Panc1 (cell line): Measurements from ENCODE around the gene ZFAND3. TPM values are rescaled to one million over a fixed set of nuclear protein-coding genes. Genes with fewer than 3 reads are reported as not detected.

Source experiments
- ATAC-seq: fragments of 200-7000 bp; cut with Tn5 transposase; 2 replicates; pipeline ENCODE4 v1.9.1; 2020; ENCODE audit warnings: mild to moderate bottlenecking, moderate library complexity
- BruUV-seq: library from RNA; stranded (reverse); fragments of 400-500 nt; replicated peaks from 2 replicates; lab custom pipeline; 2021; lab: Mats Ljungman, UMichigan
- CTCF ChIA-PET: fragments of 300-600 bp; sonication (Branson Sonifier 250); formaldehyde crosslinking; loops from one replicate; lab custom pipeline; 2022; ENCODE audit warnings: antibody characterized with exemption; lab: Charles Lee
- POLR2A ChIA-PET: fragments of 300-600 bp; sonication (Branson Sonifier 250); formaldehyde crosslinking; loops from one replicate; lab custom pipeline; 2022; ENCODE audit warnings: antibody characterized with exemption; lab: Charles Lee
- DNase-seq: peaks from one replicate; pipeline ENCODE4 v3.0.0-alpha.2; 2010; ENCODE audit warnings: low read depth, low spot score
- H3K27ac ChIP-seq: 2 replicates; pipeline ENCODE4 v1.5.1; 2011; ENCODE audit warnings: mild to moderate bottlenecking, low read length, inconsistent platforms
- H3K27me3 ChIP-seq: fragments of 200-500 bp; sonication (Bioruptor generic); 2 replicates; pipeline ENCODE4 v1.6.0; 2014; ENCODE audit warnings: low read length, inconsistent platforms; ENCODE audit not compliant: control insufficient read depth, insufficient read depth
- H3K36me3 ChIP-seq: fragments of 200-500 bp; sonication (Bioruptor generic); 2 replicates; pipeline ENCODE4 v1.5.1; 2014; ENCODE audit warnings: inconsistent platforms, mild to moderate bottlenecking, low read length, moderate library complexity; ENCODE audit not compliant: control insufficient read depth, insufficient read depth
- H3K4me1 ChIP-seq: 2 replicates; pipeline ENCODE4 v1.5.1; 2011; ENCODE audit warnings: inconsistent platforms, mild to moderate bottlenecking, low read length, moderate library complexity; ENCODE audit not compliant: control insufficient read depth, insufficient read depth
- H3K4me3 ChIP-seq, 2 experiments: 2 replicates each; pipeline ENCODE4 v1.5.1; 2011 to 2012; ENCODE audit warnings: low read depth in 2 of 2, low read length in 2 of 2, mild to moderate bottlenecking in 2 of 2, inconsistent platforms in 1 of 2, moderate library complexity in 1 of 2
- H3K9me3 ChIP-seq: fragments of 200-500 bp; sonication (Bioruptor generic); 2 replicates; pipeline ENCODE4 v1.5.1; 2014; ENCODE audit warnings: low read depth, mild to moderate bottlenecking, inconsistent platforms, low read length, moderate library complexity; ENCODE audit not compliant: control insufficient read depth, insufficient read depth
- CTCF ChIP-seq: fragments of 450-650 bp; IDR thresholded peaks from 2 replicates; pipeline ENCODE4 v1.5.1; 2017; ENCODE audit warnings: mild to moderate bottlenecking
- POLR2AphosphoS5 ChIP-seq: IDR thresholded peaks from 2 replicates; pipeline ENCODE4 v1.6.1; 2012; ENCODE audit warnings: mild to moderate bottlenecking, low read depth, low read length, moderate library complexity
- REST ChIP-seq, 2 experiments: IDR thresholded peaks; 2 replicates each; pipeline ENCODE4 v1.6.1; 2011 to 2012; ENCODE audit warnings: low read depth in 2 of 2, control low read depth in 1 of 2, low read length in 1 of 2, mild to moderate bottlenecking in 1 of 2, moderate library complexity in 1 of 2; ENCODE audit not compliant: insufficient read depth in 1 of 2
- SIN3A ChIP-seq: IDR thresholded peaks from 2 replicates; pipeline ENCODE4 v1.6.1; 2012; ENCODE audit warnings: low read depth, mild to moderate bottlenecking, low read length, moderate library complexity, borderline replicate concordance; ENCODE audit not compliant: insufficient read depth
- TCF7L2 ChIP-seq: IDR thresholded peaks from 2 replicates; pipeline ENCODE4 v1.6.1; 2011; ENCODE audit warnings: mild to moderate bottlenecking, low read depth, low read length, inconsistent platforms
- in situ Hi-C: cut with HindIII; loops from 2 replicates; pipeline ENCODE4 v1.10.0; 2016; ENCODE audit warnings: low sequenced_read_pairs, low pct_unique_long_range_greater_than_20kb
- intact Hi-C: fragments of 100-400 bp; cut with micrococcal nuclease; formaldehyde crosslinking; loops from one replicate; pipeline ENCODE4 v1.10.0; 2022; ENCODE audit not compliant: unreplicated experiment
- total RNA-seq: library from RNA; stranded (reverse); gene quantifications from one replicate; pipeline ENCODE4 v1.2.1, GENCODE V29; 2021; ENCODE audit not compliant: unreplicated experiment

Gene ZFAND3
- total RNA-seq, 1 experiment from 2014 or later = 95.9 TPM

GRCh38 chr6:38180586-38180985 is 361.1 kb downstream of the ZFAND3 start:
- TF ChIP-seq REST (IDR thresholded peaks at IDR 0.05; ENCODE audit: insufficient read depth in 1 of 2, low read depth in 2 of 2, low read length in 1 of 2) (no peak), CTCF (no peak), POLR2AphosphoS5 (no peak), SIN3A (no peak), TCF7L2 (no peak)
- Histone ChIP-seq H3K4me3 (no peak overlapping the region), H3K4me1 (no peaks in the 10 kb centered on the region), H3K27me3 (no peaks in the 10 kb centered on the region), H3K27ac (no peak overlapping the region), H3K36me3 (no peaks in the 10 kb centered on the region), H3K9me3 (no peaks in the 10 kb centered on the region)
- POLR2A ChIA-PET = no interaction called here
- in situ Hi-C loops = no loop called here
- DNase-seq = no peak
- CTCF ChIA-PET = no interaction called here
- ATAC-seq = no peak
- intact Hi-C loops = loop anchor here (5.0 kb wide), 1 partner anchor 312 kb away; no protein-coding TSS in a partner anchor
- BruUV-seq = no TSS peak

GRCh38 chr6:38182426-38182825 is 362.9 kb downstream of the ZFAND3 start:
- in situ Hi-C loops = no loop called here
- TF ChIP-seq CTCF (no peak), SIN3A (no peak), POLR2AphosphoS5 (no peak), TCF7L2 (no peak), REST (IDR thresholded peaks at IDR 0.05; ENCODE audit: insufficient read depth in 1 of 2, low read depth in 2 of 2, low read length in 1 of 2) (no peak)
- CTCF ChIA-PET = no interaction called here
- Histone ChIP-seq H3K27ac (no peak overlapping the region), H3K4me3 (no peak overlapping the region), H3K9me3 (no peaks in the 10 kb centered on the region), H3K27me3 (no peaks in the 10 kb centered on the region), H3K36me3 (no peaks in the 10 kb centered on the region), H3K4me1 (no peaks in the 10 kb centered on the region)
- ATAC-seq = no peak
- intact Hi-C loops = loop anchor here (5.0 kb wide), 1 partner anchor 310 kb away; no protein-coding TSS in a partner anchor
- DNase-seq = no peak
- no TSS peak for BruUV-seq
- POLR2A ChIA-PET = no interaction called here
